HFFc6 (cell line): ENCODE results near the gene PRKG1. TPM values are rescaled to one million over a fixed set of nuclear protein-coding genes. Genes with fewer than 3 reads are reported as not detected.

Experiments
- DNase-seq: peaks from one replicate; pipeline ENCODE4 v3.0.0-alpha.2; 2018
- H3K27ac Mint-ChIP-seq: 2 replicates; pipeline ENCODE4 v1.8.0; 2020; ENCODE audit warnings: mild to moderate bottlenecking, mixed read lengths
- H3K27me3 Mint-ChIP-seq: 2 replicates; pipeline ENCODE4 v1.8.0; 2021; ENCODE audit warnings: mild to moderate bottlenecking, moderate library complexity, mixed read lengths; ENCODE audit not compliant: insufficient read depth
- H3K36me3 Mint-ChIP-seq: 2 replicates; pipeline ENCODE4 v1.8.0; 2021; ENCODE audit warnings: low read depth, mixed read lengths
- H3K4me1 Mint-ChIP-seq: 2 replicates; pipeline ENCODE4 v1.8.0; 2020; ENCODE audit warnings: low read depth, mixed read lengths
- H3K4me3 Mint-ChIP-seq: 2 replicates; pipeline ENCODE4 v1.8.0; 2020; ENCODE audit warnings: mild to moderate bottlenecking, moderate library complexity, mixed read lengths
- H3K9me3 Mint-ChIP-seq: 2 replicates; pipeline ENCODE4 v1.8.0; 2020; ENCODE audit warnings: mild to moderate bottlenecking, mixed read lengths
- CTCF ChIP-seq: fragments of 200-600 bp; sonication (generic); IDR thresholded peaks from 2 replicates; pipeline ENCODE4 v1.5.0; 2021; ENCODE audit warnings: antibody characterized with exemption, mild to moderate bottlenecking
- total RNA-seq, 6 experiments: library from RNA; stranded (reverse); fragmentation: NEBNext Ultra II Directional; extraction: Animal tissue kit (Norgen Biotek cat#: 25700); gene quantifications; 2 replicates in 1 of 6; 3 replicates in 5 of 6; pipeline ENCODE4 v1.2.3, GENCODE V29; 2021

Gene PRKG1
- total RNA-seq, 6 experiments from 2014 or later = 9.3 to 10.1 (median 9.8) TPM

- TF ChIP-seq CTCF = no peak
- Mint-ChIP-seq H3K36me3 (no peaks in the 10 kb centered on the region), H3K4me1 (peaks cover 31% of the 10 kb centered on the region), H3K27me3 (no peaks in the 10 kb centered on the region), H3K9me3 (no peaks in the 10 kb centered on the region), H3K4me3 (no peak overlapping the region), H3K27ac (no peak overlapping the region)
- DNase-seq = no peak
These were observed 143.2 kb downstream of the PRKG1 start for GRCh38 chr10:51217505-51217904.

GRCh38 chr10:51224671-51225161 lies 150.4 kb downstream of the PRKG1 start:
- TF ChIP-seq CTCF = no peak
- Mint-ChIP-seq H3K4me1 (peaks cover 17% of the 10 kb centered on the region), H3K9me3 (no peaks in the 10 kb centered on the region), H3K4me3 (peak overlapping the region; percentile 82), H3K27ac (peak overlapping the region; percentile 84), H3K36me3 (no peaks in the 10 kb centered on the region), H3K27me3 (no peaks in the 10 kb centered on the region; the same call in 1 of the 2 replicates)
- DNase-seq = peak; percentile 19

- peaks cover 27% of the 10 kb centered on the region for H3K4me1 Mint-ChIP-seq
- no peaks in the 10 kb centered on the region for H3K36me3 Mint-ChIP-seq
- TF ChIP-seq CTCF = no peak
- H3K27ac Mint-ChIP-seq = no peak overlapping the region
- H3K9me3 Mint-ChIP-seq = no peaks in the 10 kb centered on the region
- no peak for DNase-seq
- no peaks in the 10 kb centered on the region; the same call in none of the 2 replicates for H3K27me3 Mint-ChIP-seq
- H3K4me3 Mint-ChIP-seq = no peak overlapping the region
These were observed 153.8 kb downstream of the PRKG1 start for GRCh38 chr10:51227897-51228713.

- no peak for TF ChIP-seq CTCF
- H3K4me1 Mint-ChIP-seq = peaks cover 30% of the 10 kb centered on the region
- DNase-seq = no peak
- H3K36me3 Mint-ChIP-seq = no peaks in the 10 kb centered on the region
- H3K27ac Mint-ChIP-seq = no peak overlapping the region
- H3K27me3 Mint-ChIP-seq = no peaks in the 10 kb centered on the region; the same call in none of the 2 replicates
- no peaks in the 10 kb centered on the region for H3K9me3 Mint-ChIP-seq
- H3K4me3 Mint-ChIP-seq = no peak overlapping the region
These were observed 154.4 kb downstream of the PRKG1 start for GRCh38 chr10:51228714-51229100.

- no peak for TF ChIP-seq CTCF
- Mint-ChIP-seq H3K9me3 (no peaks in the 10 kb centered on the region), H3K4me3 (no peak overlapping the region), H3K36me3 (no peaks in the 10 kb centered on the region), H3K27ac (no peak overlapping the region), H3K27me3 (no peaks in the 10 kb centered on the region; the same call in none of the 2 replicates), H3K4me1 (peaks cover 16% of the 10 kb centered on the region; the same call in 1 of the 2 replicates)
- DNase-seq = no peak
These were observed 156.7 kb downstream of the PRKG1 start for GRCh38 chr10:51230887-51231585.
